ENCODE data around the gene FN1. TPM values are rescaled to one million over a fixed set of nuclear protein-coding genes. Genes with fewer than 3 reads are reported as not detected.

The FN1 gene
- total RNA-seq, 1 experiment from 2014 or later: 11.1 TPM

GRCh38 chr2:215401896-215402379, 33.9 kb downstream of the FN1 start:
- peak; percentile 61 for ATAC-seq
- no peaks in the 10 kb centered on the region for H3K9me3 ChIP-seq (ENCODE audit: control insufficient read depth in 1 of 2, insufficient read depth in 1 of 2, low read depth in 1 of 2, low read length in 2 of 2)
- H3K4me1 ChIP-seq (ENCODE audit: control insufficient read depth in 1 of 2, insufficient read depth in 2 of 2, low read length in 2 of 2): peaks cover 0 to 5% of the 10 kb centered on the region in 2 experiments; a peak in 1 of 4 replicates
- H3K9me2 ChIP-seq (ENCODE audit: insufficient read depth): no peaks in the 10 kb centered on the region
- no peak overlapping the region for H3K4me2 ChIP-seq (ENCODE audit: low read length)
- H4K20me1 ChIP-seq (ENCODE audit: insufficient read depth): no peaks in the 10 kb centered on the region
- no peak overlapping the region for H3K27ac ChIP-seq (ENCODE audit: low read depth, low read length)
- H3K9ac ChIP-seq (ENCODE audit: low read length): no peak overlapping the region
- H3K27me3 ChIP-seq (ENCODE audit: insufficient read depth, low read length): peaks cover under 1% of the 10 kb centered on the region; the same call in 1 of the 2 replicates
- no peak overlapping the region for H2AFZ ChIP-seq (ENCODE audit: low read depth, low read length, poor library complexity, severe bottlenecking)
- BruUV-seq (replicated peaks): no TSS peak
- ChIA-PET RAD21 (ENCODE audit: low non-redundant PET in 1 of 2, low total read pairs in 2 of 2, uncharacterized antibody in 2 of 2, unreplicated experiment in 2 of 2) (no interaction called here), POLR2A (no interaction called here), CTCF (no interaction called here)
- H3K4me3 ChIP-seq (replicated peaks in 1 of 2; ENCODE audit: low read depth in 1 of 2, low read length in 2 of 2): no peak overlapping the region
- no peak for TF ChIP-seq ZNF274 (IDR thresholded peaks at IDR 0.05; ENCODE audit: low read depth, low read length)
- TF ChIP-seq POLR2A (IDR thresholded peaks at IDR 0.05; ENCODE audit: borderline replicate concordance, extremely low read depth, insufficient read depth, insufficient read length): no peak
- no peak for TF ChIP-seq RAD21 (IDR thresholded peaks at IDR 0.05; ENCODE audit: low read depth)
- no peak for TF ChIP-seq EZH2 (IDR thresholded peaks at IDR 0.05)
- no peak for TF ChIP-seq FOSL1 (IDR thresholded peaks at IDR 0.05; ENCODE audit: low read depth)
- TF ChIP-seq MAX (IDR thresholded peaks at IDR 0.05): no peak
- TF ChIP-seq SIN3A (IDR thresholded peaks at IDR 0.05; ENCODE audit: low read depth): no peak
- no peak for TF ChIP-seq JUND (IDR thresholded peaks at IDR 0.05)
- no peak for TF ChIP-seq EGR1 (IDR thresholded peaks at IDR 0.05; ENCODE audit: low read depth)
- no peaks in the 10 kb centered on the region for H3K36me3 ChIP-seq (ENCODE audit: control insufficient read depth in 1 of 2, insufficient read depth in 2 of 2, low read length in 2 of 2)
- intact Hi-C loops (cut with micrococcal nuclease): no loop called here
- no peaks in the 10 kb centered on the region for H3K79me2 ChIP-seq (ENCODE audit: insufficient read depth, low read length)
- no peak for DNase-seq (ENCODE audit: low read depth, low spot score)

- Histone ChIP-seq H3K4me1 (ENCODE audit: control insufficient read depth in 1 of 2, insufficient read depth in 2 of 2, low read length in 2 of 2) (peaks cover 0 to 5% of the 10 kb centered on the region in 2 experiments; a peak in 1 of 4 replicates), H3K27ac (ENCODE audit: low read depth, low read length) (no peak overlapping the region), H3K4me2 (ENCODE audit: low read length) (no peak overlapping the region), H3K9me2 (ENCODE audit: insufficient read depth) (no peaks in the 10 kb centered on the region), H2AFZ (ENCODE audit: low read depth, low read length, poor library complexity, severe bottlenecking) (no peak overlapping the region), H3K27me3 (ENCODE audit: insufficient read depth, low read length) (no peaks in the 10 kb centered on the region), H3K4me3 (replicated peaks in 1 of 2; ENCODE audit: low read depth in 1 of 2, low read length in 2 of 2) (no peak overlapping the region), H4K20me1 (ENCODE audit: insufficient read depth) (no peaks in the 10 kb centered on the region), H3K9ac (ENCODE audit: low read length) (no peak overlapping the region), H3K9me3 (ENCODE audit: control insufficient read depth in 1 of 2, insufficient read depth in 1 of 2, low read depth in 1 of 2, low read length in 2 of 2) (no peaks in the 10 kb centered on the region), H3K36me3 (ENCODE audit: control insufficient read depth in 1 of 2, insufficient read depth in 2 of 2, low read length in 2 of 2) (no peaks in the 10 kb centered on the region), H3K79me2 (ENCODE audit: insufficient read depth, low read length) (no peaks in the 10 kb centered on the region)
- ATAC-seq (no peak), DNase-seq (ENCODE audit: low read depth, low spot score) (no peak)
- intact Hi-C loops (cut with micrococcal nuclease): no loop called here
- POLR2A ChIA-PET: no interaction called here
- BruUV-seq (replicated peaks): no TSS peak
- RAD21 ChIA-PET (ENCODE audit: low non-redundant PET in 1 of 2, low total read pairs in 2 of 2, uncharacterized antibody in 2 of 2, unreplicated experiment in 2 of 2): no interaction called here
- CTCF ChIA-PET: no interaction called here
- TF ChIP-seq ATF3 (IDR thresholded peaks at IDR 0.05): no peak
- no peak for TF ChIP-seq ZNF274 (IDR thresholded peaks at IDR 0.05; ENCODE audit: low read depth, low read length)
- TF ChIP-seq JUND (IDR thresholded peaks at IDR 0.05): no peak
Observed at GRCh38 chr2:215399067-215399716, 36.7 kb downstream of the FN1 start.
